GM12864 (cell line): Measurements from ENCODE around the gene ZFYVE19.

Source experiments
- DNase-seq: peaks from one replicate; pipeline ENCODE4 v3.0.0-alpha.2; 2011; ENCODE audit warnings: low read depth
- H3K4me3 ChIP-seq: 2 replicates; pipeline ENCODE4 v1.5.1; 2011; ENCODE audit warnings: mild to moderate bottlenecking, low read depth, low read length, control low read depth
- CTCF ChIP-seq: IDR thresholded peaks from 2 replicates; pipeline ENCODE4 v1.5.1; 2011; ENCODE audit warnings: low read depth, mild to moderate bottlenecking, moderate library complexity, low read length, control low read depth, inconsistent platforms; ENCODE audit errors: missing control alignments

ZFYVE19 gene

GRCh38 chr15:40770147-40770721 is 36.7 kb upstream of the ZFYVE19 start:
- no peak for DNase-seq
- no peak for TF ChIP-seq CTCF
- no peak overlapping the region for H3K4me3 ChIP-seq

- TF ChIP-seq CTCF: no peak
- H3K4me3 ChIP-seq: no peak overlapping the region
- DNase-seq: no peak
Observed at GRCh38 chr15:40771242-40771641, 35.6 kb upstream of the ZFYVE19 start.

GRCh38 chr15:40772014-40772413 is 34.9 kb upstream of the ZFYVE19 start:
- DNase-seq: no peak
- H3K4me3 ChIP-seq: no peak overlapping the region
- no peak for TF ChIP-seq CTCF

- no peak for DNase-seq
- H3K4me3 ChIP-seq: no peak overlapping the region
- no peak for TF ChIP-seq CTCF
Observed at GRCh38 chr15:40773496-40773895, 33.4 kb upstream of the ZFYVE19 start.

GRCh38 chr15:40773902-40774301 is 33.0 kb upstream of the ZFYVE19 start:
- no peak for TF ChIP-seq CTCF
- DNase-seq: no peak
- H3K4me3 ChIP-seq: no peak overlapping the region

GRCh38 chr15:40775007-40775406 is 31.9 kb upstream of the ZFYVE19 start:
- TF ChIP-seq CTCF: no peak
- DNase-seq: no peak
- no peak overlapping the region for H3K4me3 ChIP-seq

GRCh38 chr15:40775740-40776536 is 31.0 kb upstream of the ZFYVE19 start:
- TF ChIP-seq CTCF: no peak
- DNase-seq: no peak
- H3K4me3 ChIP-seq: no peak overlapping the region
